GM21528 (cell line): ENCODE results near the gene CD63.
A peak's percentile ranks its signal among the peaks of the same experiment; 100 is the strongest.

Experiments used
- ATAC-seq: cut with Tn5 transposase; IDR thresholded peaks from one replicate; pipeline ENCODE4 v1.9.1; 2021; ENCODE audit warnings: mild to moderate bottlenecking, moderate library complexity; ENCODE audit not compliant: unreplicated experiment, low FRiP score

CD63 gene

GRCh38 chr12:55741931-55742680 lies 13.3 kb upstream of the CD63 start:
- no peak for ATAC-seq

GRCh38 chr12:55739025-55739378 lies 10.2 kb upstream of the CD63 start:
- ATAC-seq: no peak

GRCh38 chr12:55738123-55739024 lies 9.6 kb upstream of the CD63 start:
- peak; percentile 92 for ATAC-seq

GRCh38 chr12:55737581-55738122 lies 8.8 kb upstream of the CD63 start:
- no peak for ATAC-seq

GRCh38 chr12:55736780-55737580 lies 8.2 kb upstream of the CD63 start:
- ATAC-seq: no peak

GRCh38 chr12:55736076-55736475 lies 7.3 kb upstream of the CD63 start:
- ATAC-seq: no peak

- no peak for ATAC-seq
These were observed 5.8 kb upstream of the CD63 start for GRCh38 chr12:55734595-55734994.

GRCh38 chr12:55733858-55734257 lies 5.0 kb upstream of the CD63 start:
- no peak for ATAC-seq

- ATAC-seq: no peak
These were observed 4.3 kb upstream of the CD63 start for GRCh38 chr12:55733021-55733555.

- ATAC-seq: no peak
These were observed 3.5 kb upstream of the CD63 start for GRCh38 chr12:55732288-55732687.

- ATAC-seq: peak; percentile 53
These were observed 1.3 kb upstream of the CD63 start for GRCh38 chr12:55729819-55730818.

GRCh38 chr12:55728186-55728938 lies 447 bp downstream of the CD63 start:
- peak; percentile 20 for ATAC-seq

GRCh38 chr12:55727643-55728185 lies 1.1 kb downstream of the CD63 start:
- ATAC-seq: no peak

- no peak for ATAC-seq
These were observed 1.8 kb downstream of the CD63 start for GRCh38 chr12:55726971-55727370.

GRCh38 chr12:55725556-55725955 lies 3.3 kb downstream of the CD63 start:
- ATAC-seq: no peak

GRCh38 chr12:55724940-55725309 lies 3.9 kb downstream of the CD63 start:
- ATAC-seq: no peak

GRCh38 chr12:55724226-55724939 lies 4.4 kb downstream of the CD63 start:
- ATAC-seq: no peak
